Rectal smooth muscle tissue (tissue), 1 donor: ENCODE measurements around the gene SLC27A2.

Experiments
- H3K27ac ChIP-seq: one replicate; pipeline ENCODE4 v1.7.0; 2013; ENCODE audit warnings: low read depth, low read length, inconsistent platforms
- H3K27me3 ChIP-seq: one replicate; pipeline ENCODE4 v1.7.0; 2013; ENCODE audit warnings: low read length; ENCODE audit not compliant: control insufficient read depth, insufficient read depth
- H3K36me3 ChIP-seq: one replicate; pipeline ENCODE4 v1.7.0; 2013; ENCODE audit warnings: low read length; ENCODE audit not compliant: control insufficient read depth, insufficient read depth
- H3K4me1 ChIP-seq: one replicate; pipeline ENCODE4 v1.7.0; 2013; ENCODE audit warnings: low read length; ENCODE audit not compliant: control insufficient read depth, insufficient read depth
- H3K4me3 ChIP-seq: one replicate; pipeline ENCODE4 v1.7.0; 2013; ENCODE audit warnings: low read length
- H3K9ac ChIP-seq: one replicate; pipeline ENCODE4 v1.7.0; 2013; ENCODE audit warnings: low read length

SLC27A2 gene

GRCh38 chr15:50233192-50233736, 51.3 kb downstream of the SLC27A2 start:
- Histone ChIP-seq H3K27me3 (no peaks in the 10 kb centered on the region), H3K4me1 (no peaks in the 10 kb centered on the region), H3K36me3 (no peaks in the 10 kb centered on the region), H3K4me3 (no peak overlapping the region), H3K9ac (no peak overlapping the region), H3K27ac (no peak overlapping the region)

- H3K4me1 ChIP-seq, result no peaks in the 10 kb centered on the region
- no peak overlapping the region for H3K9ac ChIP-seq
- no peaks in the 10 kb centered on the region for H3K27me3 ChIP-seq
- H3K4me3 ChIP-seq, result no peak overlapping the region
- H3K27ac ChIP-seq, result no peak overlapping the region
- H3K36me3 ChIP-seq, result no peaks in the 10 kb centered on the region
These were observed 52.8 kb downstream of the SLC27A2 start for GRCh38 chr15:50234764-50235163.

GRCh38 chr15:50235794-50236193, 53.8 kb downstream of the SLC27A2 start:
- Histone ChIP-seq H3K36me3 (no peaks in the 10 kb centered on the region), H3K4me3 (no peak overlapping the region), H3K27me3 (no peaks in the 10 kb centered on the region), H3K4me1 (no peaks in the 10 kb centered on the region), H3K9ac (no peak overlapping the region), H3K27ac (no peak overlapping the region)

GRCh38 chr15:50236433-50236832, 54.4 kb downstream of the SLC27A2 start:
- Histone ChIP-seq H3K27me3 (no peaks in the 10 kb centered on the region), H3K27ac (no peak overlapping the region), H3K36me3 (no peaks in the 10 kb centered on the region), H3K4me3 (no peak overlapping the region), H3K4me1 (no peaks in the 10 kb centered on the region), H3K9ac (no peak overlapping the region)

- Histone ChIP-seq H3K27me3 (no peaks in the 10 kb centered on the region), H3K27ac (no peak overlapping the region), H3K9ac (no peak overlapping the region), H3K4me1 (no peaks in the 10 kb centered on the region), H3K4me3 (no peak overlapping the region), H3K36me3 (no peaks in the 10 kb centered on the region)
These were observed 56.3 kb downstream of the SLC27A2 start for GRCh38 chr15:50238255-50238654.

- no peaks in the 10 kb centered on the region for H3K27me3 ChIP-seq
- H3K36me3 ChIP-seq, result no peaks in the 10 kb centered on the region
- no peaks in the 10 kb centered on the region for H3K4me1 ChIP-seq
- H3K4me3 ChIP-seq, result no peak overlapping the region
- H3K27ac ChIP-seq, result no peak overlapping the region
- no peak overlapping the region for H3K9ac ChIP-seq
These were observed 59.9 kb downstream of the SLC27A2 start for GRCh38 chr15:50241684-50242450.

- H3K9ac ChIP-seq, result no peak overlapping the region
- no peak overlapping the region for H3K4me3 ChIP-seq
- H3K27me3 ChIP-seq, result no peaks in the 10 kb centered on the region
- H3K36me3 ChIP-seq, result no peaks in the 10 kb centered on the region
- H3K27ac ChIP-seq, result no peak overlapping the region
- H3K4me1 ChIP-seq, result no peaks in the 10 kb centered on the region
These were observed 62.2 kb downstream of the SLC27A2 start for GRCh38 chr15:50244153-50244552.

- Histone ChIP-seq H3K27me3 (no peaks in the 10 kb centered on the region), H3K4me1 (no peaks in the 10 kb centered on the region)
These were observed 63.1 kb downstream of the SLC27A2 start for GRCh38 chr15:50244959-50245624.

GRCh38 chr15:50246631-50247030, 64.6 kb downstream of the SLC27A2 start:
- no peak overlapping the region for H3K4me3 ChIP-seq
- H3K4me1 ChIP-seq, result no peaks in the 10 kb centered on the region
- no peak overlapping the region for H3K27ac ChIP-seq
- no peak overlapping the region for H3K9ac ChIP-seq
- no peaks in the 10 kb centered on the region for H3K36me3 ChIP-seq
- no peaks in the 10 kb centered on the region for H3K27me3 ChIP-seq

More at GRCh38 chr15:50244959-50245624, 63.1 kb downstream of the SLC27A2 start:
- Histone ChIP-seq H3K9ac (no peak overlapping the region), H3K36me3 (no peaks in the 10 kb centered on the region), H3K27ac (no peak overlapping the region), H3K4me3 (no peak overlapping the region)

- Histone ChIP-seq H3K9ac (no peak overlapping the region), H3K27ac (no peak overlapping the region), H3K4me3 (peak overlapping the region; percentile 6), H3K27me3 (no peaks in the 10 kb centered on the region), H3K36me3 (no peaks in the 10 kb centered on the region), H3K4me1 (no peaks in the 10 kb centered on the region)
These were observed 66.0 kb downstream of the SLC27A2 start for GRCh38 chr15:50247819-50248655.

GRCh38 chr15:50248994-50249582, 67.1 kb downstream of the SLC27A2 start:
- Histone ChIP-seq H3K36me3 (no peaks in the 10 kb centered on the region), H3K4me1 (no peaks in the 10 kb centered on the region), H3K27me3 (no peaks in the 10 kb centered on the region), H3K9ac (no peak overlapping the region), H3K4me3 (no peak overlapping the region), H3K27ac (no peak overlapping the region)

GRCh38 chr15:50249704-50250103, 67.7 kb downstream of the SLC27A2 start:
- H3K36me3 ChIP-seq, result no peaks in the 10 kb centered on the region
- H3K27me3 ChIP-seq, result no peaks in the 10 kb centered on the region
- H3K9ac ChIP-seq, result no peak overlapping the region
- no peak overlapping the region for H3K4me3 ChIP-seq
- no peaks in the 10 kb centered on the region for H3K4me1 ChIP-seq
- H3K27ac ChIP-seq, result no peak overlapping the region
